Panc1 (cell line): ENCODE results near the gene ZNRF3.

Experiments used
- SIN3A ChIP-seq: IDR thresholded peaks from 2 replicates; pipeline ENCODE4 v1.6.1; 2012; ENCODE audit warnings: low read depth, mild to moderate bottlenecking, low read length, moderate library complexity, borderline replicate concordance; ENCODE audit not compliant: insufficient read depth
- TCF7L2 ChIP-seq: IDR thresholded peaks from 2 replicates; pipeline ENCODE4 v1.6.1; 2011; ENCODE audit warnings: mild to moderate bottlenecking, low read depth, low read length, inconsistent platforms
- TF ChIP-seq, protein P1 (sequence below): fragments of 450-650 bp; IDR thresholded peaks from 2 replicates; pipeline ENCODE4 v1.5.1; 2017; ENCODE audit warnings: mild to moderate bottlenecking

DNA sequence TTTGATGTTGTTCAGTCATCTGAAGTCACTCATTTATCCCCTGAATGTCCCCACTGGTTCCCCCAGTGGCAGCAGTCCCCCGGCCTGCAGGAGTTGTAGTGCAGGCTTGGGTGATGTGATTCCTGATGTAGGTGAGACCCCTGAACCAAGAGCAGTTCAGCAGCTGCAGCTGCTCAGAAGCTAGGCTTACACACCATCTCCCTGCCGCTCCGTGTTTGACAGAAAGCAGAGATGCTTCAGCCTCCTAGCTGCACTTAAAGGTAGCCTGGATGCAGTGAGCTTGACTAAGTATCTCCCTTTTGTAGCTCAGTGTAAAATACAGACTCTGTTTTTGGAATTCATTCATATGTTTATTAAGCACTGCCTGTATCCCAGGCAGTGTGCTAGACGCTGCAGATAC lies 130.9 kb downstream of the ZNRF3 start:
- TF ChIP-seq, protein P1, sequence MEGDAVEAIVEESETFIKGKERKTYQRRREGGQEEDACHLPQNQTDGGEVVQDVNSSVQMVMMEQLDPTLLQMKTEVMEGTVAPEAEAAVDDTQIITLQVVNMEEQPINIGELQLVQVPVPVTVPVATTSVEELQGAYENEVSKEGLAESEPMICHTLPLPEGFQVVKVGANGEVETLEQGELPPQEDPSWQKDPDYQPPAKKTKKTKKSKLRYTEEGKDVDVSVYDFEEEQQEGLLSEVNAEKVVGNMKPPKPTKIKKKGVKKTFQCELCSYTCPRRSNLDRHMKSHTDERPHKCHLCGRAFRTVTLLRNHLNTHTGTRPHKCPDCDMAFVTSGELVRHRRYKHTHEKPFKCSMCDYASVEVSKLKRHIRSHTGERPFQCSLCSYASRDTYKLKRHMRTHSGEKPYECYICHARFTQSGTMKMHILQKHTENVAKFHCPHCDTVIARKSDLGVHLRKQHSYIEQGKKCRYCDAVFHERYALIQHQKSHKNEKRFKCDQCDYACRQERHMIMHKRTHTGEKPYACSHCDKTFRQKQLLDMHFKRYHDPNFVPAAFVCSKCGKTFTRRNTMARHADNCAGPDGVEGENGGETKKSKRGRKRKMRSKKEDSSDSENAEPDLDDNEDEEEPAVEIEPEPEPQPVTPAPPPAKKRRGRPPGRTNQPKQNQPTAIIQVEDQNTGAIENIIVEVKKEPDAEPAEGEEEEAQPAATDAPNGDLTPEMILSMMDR = no peak
- TF ChIP-seq SIN3A = no peak
- TF ChIP-seq TCF7L2 = no peak
